Nephron (organoid): ENCODE data around the gene LOXHD1.
A peak's percentile ranks its signal among the peaks of the same experiment; 100 is the strongest.

Experiments
- H3K27ac Mint-ChIP-seq, 3 experiments: 2 replicates each; pipeline ENCODE4 v1.8.0; 2020; ENCODE audit warnings: mixed read lengths in 3 of 3, mild to moderate bottlenecking in 2 of 3, moderate library complexity in 1 of 3
- H3K27me3 Mint-ChIP-seq: 2 replicates; pipeline ENCODE4 v1.8.0; 2021; ENCODE audit warnings: low read depth, mild to moderate bottlenecking, moderate library complexity, mixed read lengths
- H3K36me3 Mint-ChIP-seq: 2 replicates; pipeline ENCODE4 v1.8.0; 2020; ENCODE audit warnings: low read depth, mixed read lengths
- H3K4me1 Mint-ChIP-seq: 2 replicates; pipeline ENCODE4 v1.8.0; 2020; ENCODE audit warnings: mixed read lengths
- H3K4me3 Mint-ChIP-seq, 3 experiments: 2 replicates each; pipeline ENCODE4 v1.8.0; 2020; ENCODE audit warnings: mild to moderate bottlenecking in 3 of 3, mixed read lengths in 3 of 3, moderate library complexity in 2 of 3
- H3K9me3 Mint-ChIP-seq: 2 replicates; pipeline ENCODE4 v1.8.0; 2020; ENCODE audit warnings: mixed read lengths
- CTCF ChIP-seq, 3 experiments: fragments of 200-600 bp; sonication (generic); IDR thresholded peaks; one replicate each; pipeline ENCODE4 v1.5.0; 2021; ENCODE audit warnings: antibody characterized with exemption in 3 of 3; ENCODE audit not compliant: unreplicated experiment in 3 of 3

LOXHD1 gene

GRCh38 chr18:46678041-46678440, 21.0 kb upstream of the LOXHD1 start:
- H3K4me3 Mint-ChIP-seq, result no peak overlapping the region
- no peaks in the 10 kb centered on the region for H3K9me3 Mint-ChIP-seq
- H3K36me3 Mint-ChIP-seq, result no peaks in the 10 kb centered on the region
- H3K27ac Mint-ChIP-seq, result no peak overlapping the region
- H3K27me3 Mint-ChIP-seq, result peaks cover 8% of the 10 kb centered on the region
- peaks cover 3% of the 10 kb centered on the region for H3K4me1 Mint-ChIP-seq
- TF ChIP-seq CTCF (IDR thresholded peaks at IDR 0.05; ENCODE audit: unreplicated experiment in 3 of 3), result no peak

GRCh38 chr18:46677611-46678010, 20.6 kb upstream of the LOXHD1 start:
- Mint-ChIP-seq H3K4me3 (no peak overlapping the region), H3K27me3 (peaks cover 8% of the 10 kb centered on the region), H3K36me3 (no peaks in the 10 kb centered on the region), H3K9me3 (no peaks in the 10 kb centered on the region), H3K27ac (no peak overlapping the region), H3K4me1 (peaks cover 3% of the 10 kb centered on the region)
- TF ChIP-seq CTCF (IDR thresholded peaks at IDR 0.05; ENCODE audit: unreplicated experiment in 3 of 3), result no peak

- H3K27me3 Mint-ChIP-seq, result peaks cover 6% of the 10 kb centered on the region
- no peak for TF ChIP-seq CTCF (IDR thresholded peaks at IDR 0.05; ENCODE audit: unreplicated experiment in 3 of 3)
- peaks cover 3% of the 10 kb centered on the region for H3K4me1 Mint-ChIP-seq
- no peak overlapping the region for H3K4me3 Mint-ChIP-seq
- peak overlapping the region in 1 of 3 experiments; percentile 37 for H3K27ac Mint-ChIP-seq
- H3K9me3 Mint-ChIP-seq, result no peaks in the 10 kb centered on the region
- no peaks in the 10 kb centered on the region for H3K36me3 Mint-ChIP-seq
Measured at GRCh38 chr18:46676182-46676835, 19.3 kb upstream of the LOXHD1 start.

- Mint-ChIP-seq H3K4me3 (no peak overlapping the region), H3K36me3 (no peaks in the 10 kb centered on the region), H3K27me3 (peaks cover 4% of the 10 kb centered on the region), H3K4me1 (peaks cover 3% of the 10 kb centered on the region), H3K27ac (no peak overlapping the region), H3K9me3 (no peaks in the 10 kb centered on the region)
- TF ChIP-seq CTCF (IDR thresholded peaks at IDR 0.05; ENCODE audit: unreplicated experiment in 3 of 3), result no peak
Measured at GRCh38 chr18:46675112-46675511, 18.1 kb upstream of the LOXHD1 start.

GRCh38 chr18:46672062-46672970, 15.3 kb upstream of the LOXHD1 start:
- H3K9me3 Mint-ChIP-seq, result no peaks in the 10 kb centered on the region
- no peak overlapping the region for H3K27ac Mint-ChIP-seq
- H3K36me3 Mint-ChIP-seq, result no peaks in the 10 kb centered on the region
- H3K4me3 Mint-ChIP-seq, result no peak overlapping the region
- TF ChIP-seq CTCF (IDR thresholded peaks at IDR 0.05; ENCODE audit: unreplicated experiment in 3 of 3), result no peak
- peaks cover 3% of the 10 kb centered on the region for H3K4me1 Mint-ChIP-seq
- peaks cover 4% of the 10 kb centered on the region for H3K27me3 Mint-ChIP-seq
